Measurements from ENCODE around the gene NPTXR. TPM values are rescaled to one million over a fixed set of nuclear protein-coding genes. Genes with fewer than 3 reads are reported as not detected.
A peak's percentile ranks its signal among the peaks of the same experiment; 100 is the strongest.

The NPTXR gene
- polyA plus RNA-seq (2011; rRNA removed) (1.7 and 2.3 TPM in 2 replicates), polyA minus RNA-seq (2011; rRNA and poly(A)+ RNA removed) (3.0 and 3.2 TPM in 2 replicates)

GRCh38 chr22:38843657-38844314, at the start of gene NPTXR:
NPTXR (minus strand) TSS chr22:38844028.
- H3K27ac ChIP-seq (ENCODE audit: low read depth, low read length), result no peak within 1 kb of the TSS
- POLR2A ChIA-PET, result interaction anchor here (1.0 kb wide), 1 partner anchor 8 kb away, joined by 4 read pairs; no protein-coding TSS in a partner anchor
- H3K9me3 ChIP-seq (ENCODE audit: control insufficient read depth, insufficient read depth, low read length), result no peaks in the 10 kb centered on the region
- no peak for DNase-seq (ENCODE audit: low read depth, low spot score)
- peaks cover 34% of the 10 kb centered on the region for H3K27me3 ChIP-seq (ENCODE audit: control insufficient read depth, insufficient read depth, low read length)
- TF ChIP-seq CTCF (IDR thresholded peaks at IDR 0.05; ENCODE audit: low read depth, low read length), result no peak; the same call in 1 of the 2 replicates
- CTCF ChIA-PET, result interaction anchor here (0.8 to 3.9 kb wide), 2 partner anchors 75 to 78 kb away, joined by 3 to 38 read pairs; no protein-coding TSS in a partner anchor
- peak within 1 kb of the TSS; percentile 43 for H3K4me3 ChIP-seq (ENCODE audit: low read depth, low read length)

GRCh38 chr22:38891256-38891655, 47.4 kb upstream of the NPTXR start:
- H3K9me3 ChIP-seq (ENCODE audit: control insufficient read depth, insufficient read depth, low read length), result no peaks in the 10 kb centered on the region
- CTCF ChIA-PET, result no interaction called here

GRCh38 chr22:38890377-38890776, 46.5 kb upstream of the NPTXR start:
- Histone ChIP-seq H3K27me3 (ENCODE audit: control insufficient read depth, insufficient read depth, low read length) (peaks cover 15% of the 10 kb centered on the region), H3K27ac (ENCODE audit: low read depth, low read length) (no peak overlapping the region), H3K9me3 (ENCODE audit: control insufficient read depth, insufficient read depth, low read length) (no peaks in the 10 kb centered on the region), H3K4me3 (ENCODE audit: low read depth, low read length) (no peak overlapping the region)
- ChIA-PET POLR2A (no interaction called here), CTCF (interaction anchor here (0.9 kb wide), 1 partner anchor 37 kb away, joined by 3 read pairs; no protein-coding TSS in a partner anchor)
- TF ChIP-seq CTCF (IDR thresholded peaks at IDR 0.05; ENCODE audit: low read depth, low read length), result no peak
- DNase-seq (ENCODE audit: low read depth, low spot score), result no peak

More at GRCh38 chr22:38891256-38891655, 47.4 kb upstream of the NPTXR start:
- no peak for TF ChIP-seq CTCF (IDR thresholded peaks at IDR 0.05; ENCODE audit: low read depth, low read length)
- Histone ChIP-seq H3K4me3 (ENCODE audit: low read depth, low read length) (no peak overlapping the region), H3K27me3 (ENCODE audit: control insufficient read depth, insufficient read depth, low read length) (peaks cover 15% of the 10 kb centered on the region), H3K27ac (ENCODE audit: low read depth, low read length) (no peak overlapping the region)
- no peak for DNase-seq (ENCODE audit: low read depth, low spot score)
- POLR2A ChIA-PET, result no interaction called here

GRCh38 chr22:38886333-38886732, 42.5 kb upstream of the NPTXR start:
- no peak for TF ChIP-seq CTCF (IDR thresholded peaks at IDR 0.05; ENCODE audit: low read depth, low read length)
- Histone ChIP-seq H3K9me3 (ENCODE audit: control insufficient read depth, insufficient read depth, low read length) (no peaks in the 10 kb centered on the region), H3K27me3 (ENCODE audit: control insufficient read depth, insufficient read depth, low read length) (peaks cover 9% of the 10 kb centered on the region), H3K27ac (ENCODE audit: low read depth, low read length) (no peak overlapping the region), H3K4me3 (ENCODE audit: low read depth, low read length) (no peak overlapping the region)
- ChIA-PET POLR2A (no interaction called here), CTCF (no interaction called here)
- DNase-seq (ENCODE audit: low read depth, low spot score), result no peak

GRCh38 chr22:38882972-38883622, 39.3 kb upstream of the NPTXR start:
- no peak for TF ChIP-seq CTCF (IDR thresholded peaks at IDR 0.05; ENCODE audit: low read depth, low read length)
- Histone ChIP-seq H3K27me3 (ENCODE audit: control insufficient read depth, insufficient read depth, low read length) (peaks cover 5% of the 10 kb centered on the region), H3K4me3 (ENCODE audit: low read depth, low read length) (no peak overlapping the region), H3K9me3 (ENCODE audit: control insufficient read depth, insufficient read depth, low read length) (no peaks in the 10 kb centered on the region), H3K27ac (ENCODE audit: low read depth, low read length) (no peak overlapping the region)
- ChIA-PET CTCF (interaction anchor here (0.6 to 7.5 kb wide), 2 partner anchors 14 to 158 kb away, joined by 5 to 32 read pairs; no protein-coding TSS in a partner anchor), POLR2A (no interaction called here)
- no peak for DNase-seq (ENCODE audit: low read depth, low spot score)
